Neural crest cell (in vitro differentiated cells): ENCODE data around the gene FUT8. TPM values are rescaled to one million over a fixed set of nuclear protein-coding genes. Genes with fewer than 3 reads are reported as not detected.

ENCODE experiments used
- DNase-seq: peaks from one replicate; pipeline ENCODE4 v3.0.0; 2021; ENCODE audit warnings: low read depth, mixed read lengths, low spot score
- H3K27ac Mint-ChIP-seq: one replicate; pipeline ENCODE4 v1.8.0; 2021; ENCODE audit warnings: mild to moderate bottlenecking, mixed read lengths; ENCODE audit not compliant: unreplicated experiment
- H3K27me3 Mint-ChIP-seq: 2 replicates; pipeline ENCODE4 v1.8.0; 2021; ENCODE audit warnings: low read depth, mild to moderate bottlenecking, mixed read lengths
- H3K36me3 Mint-ChIP-seq: 2 replicates; pipeline ENCODE4 v1.8.0; 2021; ENCODE audit warnings: low read depth, mild to moderate bottlenecking, mixed read lengths
- H3K4me1 Mint-ChIP-seq: 2 replicates; pipeline ENCODE4 v1.8.0; 2021; ENCODE audit warnings: mixed read lengths
- H3K4me3 Mint-ChIP-seq: one replicate; pipeline ENCODE4 v1.8.0; 2021; ENCODE audit warnings: mild to moderate bottlenecking, mixed read lengths
- H3K9me3 Mint-ChIP-seq: 2 replicates; pipeline ENCODE4 v1.8.0; 2021; ENCODE audit warnings: mixed read lengths
- total RNA-seq: library from RNA; stranded (reverse); gene quantifications from 2 replicates; pipeline ENCODE4 v1.2.1, GENCODE V29; 2021
- TF ChIP-seq, protein P1 (sequence below): fragments of 200-600 bp; sonication (generic); conservative IDR thresholded peaks from 2 replicates; pipeline ENCODE4 v1.5.0; 2021; ENCODE audit warnings: antibody characterized with exemption, mild to moderate bottlenecking

FUT8 gene
- total RNA-seq, 1 donor from 2014 or later, result 67.2 TPM

DNA sequence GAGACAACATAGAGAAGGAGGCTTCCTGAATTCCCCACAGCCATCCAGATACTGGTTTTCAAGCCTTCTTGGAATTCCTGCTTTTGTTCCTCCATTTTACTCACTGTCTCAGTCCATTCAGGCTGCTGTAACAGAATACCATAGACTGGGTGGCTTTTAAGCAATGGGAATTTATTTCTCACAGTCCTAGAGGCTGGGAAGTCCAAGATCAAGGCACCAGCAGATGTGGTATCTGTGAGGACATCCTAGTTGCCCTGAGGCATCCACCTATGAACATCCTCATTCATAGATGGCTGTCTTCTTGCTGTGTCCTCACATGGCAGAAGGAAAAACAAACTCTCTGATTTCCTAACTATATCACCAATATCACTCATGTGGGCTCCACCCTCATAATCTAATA, 374.9 kb downstream of the FUT8 start:
- Mint-ChIP-seq H3K9me3 (no peaks in the 10 kb centered on the region), H3K27me3 (no peaks in the 10 kb centered on the region), H3K4me3 (no peak overlapping the region), H3K4me1 (peaks cover 4% of the 10 kb centered on the region), H3K36me3 (no peaks in the 10 kb centered on the region), H3K27ac (no peak overlapping the region)
- DNase-seq, result no peak
- TF ChIP-seq, protein P1, sequence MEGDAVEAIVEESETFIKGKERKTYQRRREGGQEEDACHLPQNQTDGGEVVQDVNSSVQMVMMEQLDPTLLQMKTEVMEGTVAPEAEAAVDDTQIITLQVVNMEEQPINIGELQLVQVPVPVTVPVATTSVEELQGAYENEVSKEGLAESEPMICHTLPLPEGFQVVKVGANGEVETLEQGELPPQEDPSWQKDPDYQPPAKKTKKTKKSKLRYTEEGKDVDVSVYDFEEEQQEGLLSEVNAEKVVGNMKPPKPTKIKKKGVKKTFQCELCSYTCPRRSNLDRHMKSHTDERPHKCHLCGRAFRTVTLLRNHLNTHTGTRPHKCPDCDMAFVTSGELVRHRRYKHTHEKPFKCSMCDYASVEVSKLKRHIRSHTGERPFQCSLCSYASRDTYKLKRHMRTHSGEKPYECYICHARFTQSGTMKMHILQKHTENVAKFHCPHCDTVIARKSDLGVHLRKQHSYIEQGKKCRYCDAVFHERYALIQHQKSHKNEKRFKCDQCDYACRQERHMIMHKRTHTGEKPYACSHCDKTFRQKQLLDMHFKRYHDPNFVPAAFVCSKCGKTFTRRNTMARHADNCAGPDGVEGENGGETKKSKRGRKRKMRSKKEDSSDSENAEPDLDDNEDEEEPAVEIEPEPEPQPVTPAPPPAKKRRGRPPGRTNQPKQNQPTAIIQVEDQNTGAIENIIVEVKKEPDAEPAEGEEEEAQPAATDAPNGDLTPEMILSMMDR, result no peak

DNA sequence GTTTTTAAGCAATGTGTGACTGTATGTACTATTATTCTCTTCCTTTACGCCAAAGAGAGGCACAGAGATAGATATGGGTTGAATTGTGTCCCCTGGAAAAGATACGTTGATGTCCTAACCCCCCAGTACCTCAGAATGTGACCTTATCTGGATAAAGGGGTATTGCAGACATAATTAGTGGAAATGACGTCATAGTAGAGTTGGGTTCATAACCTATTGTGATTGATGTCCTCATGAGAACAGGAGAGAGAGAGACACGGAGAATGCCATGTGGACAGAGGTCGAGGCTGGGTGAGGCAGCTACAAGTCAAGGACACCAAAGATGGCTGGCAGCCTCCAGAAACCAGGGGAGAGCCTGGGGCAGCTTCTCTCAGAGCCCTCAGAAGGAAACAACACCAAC, 376.3 kb downstream of the FUT8 start:
- H3K4me3 Mint-ChIP-seq, result no peak overlapping the region
- peak overlapping the region; percentile 4 for H3K27ac Mint-ChIP-seq
- H3K27me3 Mint-ChIP-seq, result no peaks in the 10 kb centered on the region
- H3K36me3 Mint-ChIP-seq, result no peaks in the 10 kb centered on the region
- no peaks in the 10 kb centered on the region for H3K9me3 Mint-ChIP-seq
- H3K4me1 Mint-ChIP-seq, result peaks cover 4% of the 10 kb centered on the region
- no peak for DNase-seq
- TF ChIP-seq, protein P1, result no peak

DNA sequence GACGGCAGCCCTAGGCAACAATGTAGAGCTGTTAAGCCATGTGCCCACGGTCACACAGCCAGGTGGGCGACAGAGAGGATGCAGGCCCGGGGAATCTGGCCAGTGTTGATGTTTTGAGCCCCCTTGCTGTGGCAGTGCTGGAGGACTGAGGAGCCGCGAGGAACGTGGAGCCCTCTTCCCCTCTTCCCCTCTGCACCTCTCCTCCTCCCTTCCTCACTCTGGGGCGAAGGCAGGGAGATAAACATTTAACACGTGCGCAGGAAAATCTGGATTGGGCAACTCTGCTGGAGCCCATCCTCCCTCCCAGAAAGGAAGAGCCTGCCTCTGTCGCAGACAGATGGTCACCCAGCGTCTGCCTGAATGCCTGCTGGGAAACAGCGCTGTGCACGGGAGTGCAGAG, 376.8 kb downstream of the FUT8 start:
- TF ChIP-seq, protein P1, result no peak

DNA sequence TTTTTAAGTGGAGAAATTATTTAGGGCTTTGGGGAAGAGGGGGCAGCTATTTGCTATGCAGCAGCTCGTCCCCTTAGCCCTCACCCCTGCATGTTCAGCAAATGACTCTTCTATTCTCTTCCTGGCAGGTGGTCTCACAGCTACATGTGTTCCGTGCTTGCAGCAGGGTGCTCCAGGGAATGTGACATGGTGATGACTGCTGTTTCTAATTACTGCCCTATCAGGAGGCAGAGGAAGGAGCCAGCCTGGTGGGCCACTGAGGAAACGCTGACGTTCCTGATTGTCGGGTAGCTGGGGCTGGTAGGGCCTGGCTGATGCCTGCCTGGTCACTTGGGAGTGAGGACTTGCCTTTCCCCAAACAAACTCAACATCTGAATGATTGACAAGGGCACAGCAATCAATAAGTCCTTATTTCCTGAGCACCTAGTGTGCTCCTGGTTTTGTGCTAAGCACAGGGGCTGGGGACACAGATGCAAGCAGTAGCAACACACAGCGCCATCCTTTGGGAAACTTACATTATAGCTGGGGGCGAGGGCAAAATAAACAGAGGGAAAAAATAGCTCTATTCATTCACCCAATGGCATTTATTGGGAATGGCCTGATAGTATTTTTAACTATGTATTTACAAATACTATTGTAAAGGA, 377.8 kb downstream of the FUT8 start:
- Mint-ChIP-seq H3K27ac (no peak overlapping the region), H3K4me3 (no peak overlapping the region), H3K4me1 (peaks cover 4% of the 10 kb centered on the region), H3K36me3 (no peaks in the 10 kb centered on the region), H3K9me3 (no peaks in the 10 kb centered on the region), H3K27me3 (no peaks in the 10 kb centered on the region)
- DNase-seq, result no peak
- TF ChIP-seq, protein P1, result no peak

More for the DNA sequence above, 376.8 kb downstream of the FUT8 start:
- Mint-ChIP-seq H3K9me3 (no peaks in the 10 kb centered on the region), H3K4me1 (peaks cover 4% of the 10 kb centered on the region), H3K27me3 (no peaks in the 10 kb centered on the region), H3K4me3 (no peak overlapping the region), H3K36me3 (no peaks in the 10 kb centered on the region), H3K27ac (no peak overlapping the region)
- no peak for DNase-seq

DNA sequence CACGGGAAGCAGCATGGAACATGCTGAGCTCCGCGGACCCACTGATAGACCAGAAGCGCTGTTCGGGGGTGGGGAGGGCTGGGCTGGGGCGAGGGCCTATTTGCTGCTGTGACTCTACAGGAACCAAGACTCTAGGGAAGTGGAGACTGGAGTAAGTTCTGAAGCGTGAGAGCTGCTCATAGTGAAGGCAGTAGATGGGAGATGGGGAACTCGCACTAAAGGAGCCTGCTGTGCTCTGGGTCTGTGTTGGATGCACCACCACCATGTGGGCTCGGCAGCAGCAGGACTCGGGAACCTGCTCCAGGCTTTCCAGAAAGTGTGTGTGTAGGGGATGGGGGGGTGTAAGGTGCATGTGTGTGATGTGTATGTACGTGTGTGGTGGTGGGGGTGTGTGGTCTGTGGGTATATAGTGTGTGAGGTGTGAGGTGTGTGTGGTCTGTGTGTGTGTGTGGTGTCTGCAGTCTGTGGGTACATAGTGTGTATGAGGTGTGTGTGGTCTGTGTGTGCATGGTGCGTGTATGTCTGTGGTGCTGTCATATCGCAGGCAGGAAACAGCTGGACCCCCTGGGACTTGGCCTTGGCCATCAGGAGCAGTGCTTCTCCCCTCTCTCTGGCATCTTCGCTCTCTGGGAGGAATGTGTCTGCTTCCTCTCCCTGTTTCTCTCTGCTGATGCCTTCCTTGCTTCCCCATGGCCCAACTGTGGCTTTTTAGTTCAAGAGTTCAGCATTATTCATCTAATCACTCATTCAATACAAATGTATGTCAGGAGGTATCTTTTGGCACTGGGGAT, 378.9 kb downstream of the FUT8 start:
- no peak for DNase-seq
- H3K9me3 Mint-ChIP-seq, result no peaks in the 10 kb centered on the region
- H3K4me3 Mint-ChIP-seq, result no peak overlapping the region
- peaks cover 4% of the 10 kb centered on the region for H3K4me1 Mint-ChIP-seq
- TF ChIP-seq, protein P1, result no peak
- no peak overlapping the region for H3K27ac Mint-ChIP-seq
- peaks cover 3% of the 10 kb centered on the region for H3K27me3 Mint-ChIP-seq
- H3K36me3 Mint-ChIP-seq, result no peaks in the 10 kb centered on the region
